ENCODE measurements around the gene SOX5. TPM values are rescaled to one million over a fixed set of nuclear protein-coding genes. Genes with fewer than 3 reads are reported as not detected.
"Not testable (repeated sequence)": the region's sequence is repeated elsewhere in the genome, so short reads cannot be mapped to it uniquely, and the experiment has no call there.

Gene SOX5
- total and polyA plus RNA-seq, 8 donors = 10.0 to 39.9 (median 33.0) TPM

DNA sequence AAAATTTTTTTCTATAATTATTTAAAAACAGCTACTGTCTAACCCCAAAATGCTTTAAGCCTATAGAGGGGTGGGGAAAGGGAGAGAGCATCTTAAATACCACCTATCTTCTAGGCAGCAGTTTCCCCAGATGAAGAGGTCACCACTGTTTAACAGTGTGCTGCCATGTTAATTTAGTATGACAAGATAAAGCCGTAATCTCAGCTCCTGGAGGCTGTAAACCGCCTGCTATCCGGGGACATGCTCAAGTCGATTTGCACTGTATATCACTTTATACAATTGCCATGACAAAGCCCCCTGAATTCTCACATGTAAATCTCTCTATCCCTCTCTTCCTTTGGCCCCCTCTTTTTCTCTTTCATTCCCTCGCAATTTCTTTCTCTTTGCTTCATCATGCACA lies 68.5 kb downstream of the SOX5 start:
- TF ChIP-seq, protein P1, sequence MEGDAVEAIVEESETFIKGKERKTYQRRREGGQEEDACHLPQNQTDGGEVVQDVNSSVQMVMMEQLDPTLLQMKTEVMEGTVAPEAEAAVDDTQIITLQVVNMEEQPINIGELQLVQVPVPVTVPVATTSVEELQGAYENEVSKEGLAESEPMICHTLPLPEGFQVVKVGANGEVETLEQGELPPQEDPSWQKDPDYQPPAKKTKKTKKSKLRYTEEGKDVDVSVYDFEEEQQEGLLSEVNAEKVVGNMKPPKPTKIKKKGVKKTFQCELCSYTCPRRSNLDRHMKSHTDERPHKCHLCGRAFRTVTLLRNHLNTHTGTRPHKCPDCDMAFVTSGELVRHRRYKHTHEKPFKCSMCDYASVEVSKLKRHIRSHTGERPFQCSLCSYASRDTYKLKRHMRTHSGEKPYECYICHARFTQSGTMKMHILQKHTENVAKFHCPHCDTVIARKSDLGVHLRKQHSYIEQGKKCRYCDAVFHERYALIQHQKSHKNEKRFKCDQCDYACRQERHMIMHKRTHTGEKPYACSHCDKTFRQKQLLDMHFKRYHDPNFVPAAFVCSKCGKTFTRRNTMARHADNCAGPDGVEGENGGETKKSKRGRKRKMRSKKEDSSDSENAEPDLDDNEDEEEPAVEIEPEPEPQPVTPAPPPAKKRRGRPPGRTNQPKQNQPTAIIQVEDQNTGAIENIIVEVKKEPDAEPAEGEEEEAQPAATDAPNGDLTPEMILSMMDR (IDR thresholded peaks at IDR 0.05) = no peak
- H3K4me3 ChIP-seq = no peak overlapping the region
- no peaks in the 10 kb centered on the region for H3K4me1 ChIP-seq
- intact Hi-C loops (cut with DNase I) = no loop called here
- no peaks in the 10 kb centered on the region for H3K9me3 ChIP-seq
- no peaks in the 10 kb centered on the region for H3K36me3 ChIP-seq
- H3K27ac ChIP-seq = no peak overlapping the region
- H3K27me3 ChIP-seq = no peaks in the 10 kb centered on the region
- DNase-seq (no peak), ATAC-seq (no peak)

DNA sequence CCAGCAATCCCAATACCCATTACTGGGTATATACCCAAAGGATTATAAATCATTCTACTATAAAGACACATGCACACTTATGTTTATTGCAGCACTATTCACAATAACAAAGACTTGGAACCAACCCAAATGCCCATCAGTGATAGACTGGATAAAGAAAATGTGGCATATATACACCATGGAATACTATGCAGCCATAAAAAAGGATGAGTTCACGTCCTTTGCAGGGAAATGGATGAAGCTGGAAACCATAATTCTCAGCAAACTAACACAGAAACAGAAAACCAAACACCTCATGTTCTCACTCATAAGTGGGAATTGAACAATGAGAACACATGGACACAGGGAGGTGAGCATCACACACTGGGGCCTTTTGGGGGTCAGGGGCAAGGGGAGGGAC lies 72.9 kb downstream of the SOX5 start:
- DNase-seq; H3K27ac ChIP-seq; intact Hi-C loops (cut with DNase I); H3K36me3 ChIP-seq; H3K4me3 ChIP-seq; ATAC-seq; H3K27me3 ChIP-seq; H3K9me3 ChIP-seq; H3K4me1 ChIP-seq: not testable (repeated sequence)

DNA sequence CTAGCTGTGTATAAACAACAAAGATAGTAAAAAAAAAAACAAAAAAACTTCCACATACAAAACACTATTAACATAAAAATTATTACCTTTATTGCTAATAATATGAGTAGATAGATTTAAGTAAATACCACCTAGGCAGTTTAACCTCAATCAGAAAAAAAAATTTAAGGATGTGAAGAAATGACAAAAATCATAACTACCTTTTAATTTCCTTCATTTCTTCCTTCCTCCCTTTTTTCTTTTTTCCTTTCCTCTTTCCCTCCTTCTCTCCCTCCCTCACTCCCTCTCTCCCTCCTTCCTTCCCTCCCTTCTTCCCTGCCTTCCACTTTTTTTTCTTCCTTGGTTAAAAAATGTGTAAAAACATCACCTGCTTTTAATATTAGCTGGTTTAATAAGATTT lies 81.7 kb downstream of the SOX5 start:
- Histone ChIP-seq H3K36me3 (no peaks in the 10 kb centered on the region), H3K27me3 (no peaks in the 10 kb centered on the region), H3K4me3 (no peak overlapping the region), H3K4me1 (no peaks in the 10 kb centered on the region), H3K9me3 (no peaks in the 10 kb centered on the region), H3K27ac (no peak overlapping the region)
- TF ChIP-seq, protein P1 (IDR thresholded peaks at IDR 0.05) = no peak
- ATAC-seq = no peak
- intact Hi-C loops (cut with DNase I) = no loop called here
- DNase-seq = no peak

DNA sequence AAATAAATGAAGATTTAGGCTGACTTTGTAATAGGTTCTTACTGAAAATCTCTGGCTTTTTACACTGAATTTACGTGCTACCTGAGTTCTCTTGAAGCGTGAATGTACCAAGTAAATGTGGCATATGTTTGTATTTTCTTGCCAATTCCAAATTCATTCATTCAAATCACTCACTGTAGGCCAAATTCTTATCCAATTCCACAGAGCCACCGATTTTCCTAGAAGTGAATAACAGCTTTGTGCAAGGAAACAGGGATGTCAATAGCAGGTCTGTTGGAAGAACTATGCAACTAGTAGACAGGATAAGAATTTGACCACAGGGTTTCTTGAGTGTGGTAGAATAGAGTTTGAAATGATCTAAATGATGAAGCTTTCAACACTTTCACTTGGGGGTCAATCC lies 86.8 kb downstream of the SOX5 start:
- Histone ChIP-seq H3K9me3 (peaks cover 0 to 24% of the 10 kb centered on the region in 2 donors), H3K36me3 (no peaks in the 10 kb centered on the region), H3K4me1 (no peaks in the 10 kb centered on the region), H3K4me3 (no peak overlapping the region), H3K27ac (no peak overlapping the region), H3K27me3 (no peaks in the 10 kb centered on the region)
- DNase-seq (no peak), ATAC-seq (no peak)
- intact Hi-C loops (cut with DNase I) = no loop called here
- TF ChIP-seq, protein P1 (IDR thresholded peaks at IDR 0.05) = no peak

DNA sequence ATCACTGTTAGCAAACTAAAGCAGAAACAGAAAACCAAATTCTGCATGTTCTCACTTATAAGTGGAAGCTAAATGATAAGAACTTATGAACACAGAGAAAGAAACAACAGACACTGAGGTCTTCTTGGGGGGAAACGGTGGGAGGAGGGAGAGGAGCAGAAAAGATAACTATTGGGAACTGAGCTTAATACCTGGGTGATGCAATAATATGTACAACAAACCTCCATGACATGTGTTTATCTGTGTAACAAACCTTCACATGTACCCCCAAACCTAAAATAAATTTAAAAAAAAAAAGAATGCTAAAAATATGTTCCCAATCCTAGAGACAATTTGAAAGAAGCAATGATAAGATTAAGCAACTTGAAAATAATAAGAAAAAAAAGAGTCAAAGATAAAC lies 89.5 kb downstream of the SOX5 start:
- TF ChIP-seq, protein P1 (IDR thresholded peaks at IDR 0.05) = no peak
- no peak for ATAC-seq
- intact Hi-C loops (cut with DNase I) = no loop called here

DNA sequence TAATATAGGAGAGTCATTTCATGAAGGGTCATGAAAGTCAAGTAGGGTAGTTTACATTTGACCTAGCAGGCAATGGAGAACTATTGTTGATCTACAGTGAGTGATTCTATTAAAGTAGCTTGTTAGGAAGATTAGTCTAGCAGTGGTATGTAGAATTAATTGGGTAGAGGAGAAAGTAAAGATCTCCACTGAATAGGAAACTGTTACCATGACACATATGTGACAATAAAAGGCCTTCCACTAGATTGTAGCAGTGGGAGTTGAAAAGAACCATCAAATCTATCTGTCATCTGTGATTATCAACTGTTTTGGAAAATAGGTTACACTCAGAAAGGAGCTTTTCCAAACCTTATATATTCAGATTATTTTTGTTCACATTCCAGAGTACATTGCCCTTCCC lies 92.3 kb downstream of the SOX5 start:
- ATAC-seq (no peak), DNase-seq (no peak)
- TF ChIP-seq, protein P1 (IDR thresholded peaks at IDR 0.05) = no peak
- no peak overlapping the region for H3K4me3 ChIP-seq
- H3K9me3 ChIP-seq = peaks cover 0 to 24% of the 10 kb centered on the region in 2 donors
- intact Hi-C loops (cut with DNase I) = no loop called here
- no peaks in the 10 kb centered on the region for H3K4me1 ChIP-seq
- H3K27me3 ChIP-seq = no peaks in the 10 kb centered on the region
- no peak overlapping the region for H3K27ac ChIP-seq
- H3K36me3 ChIP-seq = no peaks in the 10 kb centered on the region

More for the DNA sequence above, 89.5 kb downstream of the SOX5 start:
- Histone ChIP-seq H3K36me3 (no peaks in the 10 kb centered on the region), H3K27ac (no peak overlapping the region), H3K9me3 (peaks cover 0 to 24% of the 10 kb centered on the region in 2 donors), H3K4me1 (no peaks in the 10 kb centered on the region), H3K4me3 (no peak overlapping the region), H3K27me3 (no peaks in the 10 kb centered on the region)
- no peak for DNase-seq

All from left lung (tissue), 10 donors.